GM23248 (cell line): ENCODE results near the gene PAX1.

Experiments
- EZH2 ChIP-seq: fragments of 200-600 bp; sonication (generic); IDR thresholded peaks from 2 replicates; pipeline ENCODE4 v1.6.1; 2018; ENCODE audit warnings: antibody characterized with exemption, mild to moderate bottlenecking; ENCODE audit not compliant: insufficient read depth, poor library complexity, severe bottlenecking
- EZH2phosphoT487 ChIP-seq: fragments of 200-600 bp; sonication (generic); IDR thresholded peaks from 2 replicates; pipeline ENCODE4 v1.6.1; 2018; ENCODE audit warnings: antibody characterized with exemption, moderate library complexity, mild to moderate bottlenecking, low read depth; ENCODE audit not compliant: insufficient read depth

GRCh38 chr20:21767739-21768223 is 62.3 kb downstream of the PAX1 start:
- no peak for TF ChIP-seq EZH2
- no peak for TF ChIP-seq EZH2phosphoT487
